AG08396 (cell line): ENCODE results near the gene LYSMD2.

ENCODE experiments used
- DNase-seq: peaks from one replicate; pipeline ENCODE4 v3.0.0; 2012; ENCODE audit warnings: low spot score, mixed read lengths

Gene LYSMD2

GRCh38 chr15:51751697-51752683 lies 14.5 kb upstream of the LYSMD2 start:
- DNase-seq, result peak; percentile 56

- DNase-seq, result peak; percentile 76
These were observed 13.6 kb upstream of the LYSMD2 start, which contains the start of gene TMOD2 for GRCh38 chr15:51750792-51751696. TMOD2 (plus strand) TSS chr15:51751597; CDS start chr15:51766442, 14,845 bp downstream.

GRCh38 chr15:51750186-51750585 lies 12.7 kb upstream of the LYSMD2 start:
- no peak for DNase-seq

- DNase-seq, result no peak
These were observed 11.9 kb upstream of the LYSMD2 start for GRCh38 chr15:51749307-51749706.

GRCh38 chr15:51739061-51739712 lies 1.7 kb upstream of the LYSMD2 start:
- DNase-seq, result no peak

GRCh38 chr15:51738553-51738952 lies 1.1 kb upstream of the LYSMD2 start:
- DNase-seq, result no peak

- peak; percentile 47 for DNase-seq
These were observed 519 bp downstream of the LYSMD2 start for GRCh38 chr15:51736751-51737521.

- DNase-seq, result no peak
These were observed 1.4 kb downstream of the LYSMD2 start for GRCh38 chr15:51736069-51736468.

- DNase-seq, result no peak
These were observed 2.0 kb downstream of the LYSMD2 start for GRCh38 chr15:51735228-51736010.

- DNase-seq, result no peak
These were observed 4.8 kb downstream of the LYSMD2 start for GRCh38 chr15:51732646-51733045.

- peak; percentile 66 for DNase-seq
These were observed 5.7 kb downstream of the LYSMD2 start for GRCh38 chr15:51731549-51732267.

GRCh38 chr15:51727141-51727897 lies 10.1 kb downstream of the LYSMD2 start:
- DNase-seq, result peak; percentile 54

- DNase-seq, result peak; percentile 90
These were observed 11.0 kb downstream of the LYSMD2 start for GRCh38 chr15:51726302-51727073.

- no peak for DNase-seq
These were observed 12.8 kb downstream of the LYSMD2 start for GRCh38 chr15:51724673-51725072.

- no peak for DNase-seq
These were observed 13.3 kb downstream of the LYSMD2 start for GRCh38 chr15:51724199-51724598.

- DNase-seq, result no peak
These were observed 16.1 kb downstream of the LYSMD2 start for GRCh38 chr15:51721199-51721960.
